Measurements from ENCODE around the gene GRIK4.
"Not testable (repeated sequence)": the region's sequence is repeated elsewhere in the genome, so short reads cannot be mapped to it uniquely, and the experiment has no call there.

The GRIK4 gene

DNA sequence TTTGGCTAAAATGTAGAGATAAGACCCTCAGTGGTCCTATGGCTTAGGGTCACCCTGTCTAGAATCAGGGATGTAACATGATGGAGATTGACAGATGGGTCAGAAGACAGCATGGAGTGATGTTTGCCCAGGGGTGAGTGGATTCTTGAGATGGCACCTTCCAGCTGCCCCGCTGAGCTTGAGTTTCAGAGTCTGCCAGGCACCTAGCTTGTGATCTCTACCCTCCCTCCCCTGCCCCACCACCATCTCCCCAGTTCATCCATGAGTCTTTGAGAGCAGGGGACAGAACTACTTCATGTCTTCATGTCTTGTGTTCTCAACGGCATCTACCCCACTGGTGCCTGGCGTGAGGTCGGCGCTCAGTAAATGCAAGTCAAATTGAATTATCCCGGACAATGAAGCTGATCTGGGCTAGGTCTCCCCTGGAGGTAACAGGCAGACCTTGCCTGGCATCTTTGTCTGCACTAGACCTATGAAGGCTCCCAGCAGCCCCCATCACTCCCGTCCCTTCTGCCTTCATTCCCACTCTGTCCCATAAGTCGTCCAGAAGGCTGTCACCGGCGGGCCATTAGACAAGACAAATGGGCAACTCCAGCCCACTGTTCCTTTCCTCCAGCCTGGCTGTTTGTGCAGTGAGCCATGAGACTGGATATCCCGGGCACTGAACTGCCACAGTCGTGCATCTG is 273.2 kb downstream of the GRIK4 start:
- DNase-seq (ENCODE audit: low read depth in 2 of 2) = no peak

DNA sequence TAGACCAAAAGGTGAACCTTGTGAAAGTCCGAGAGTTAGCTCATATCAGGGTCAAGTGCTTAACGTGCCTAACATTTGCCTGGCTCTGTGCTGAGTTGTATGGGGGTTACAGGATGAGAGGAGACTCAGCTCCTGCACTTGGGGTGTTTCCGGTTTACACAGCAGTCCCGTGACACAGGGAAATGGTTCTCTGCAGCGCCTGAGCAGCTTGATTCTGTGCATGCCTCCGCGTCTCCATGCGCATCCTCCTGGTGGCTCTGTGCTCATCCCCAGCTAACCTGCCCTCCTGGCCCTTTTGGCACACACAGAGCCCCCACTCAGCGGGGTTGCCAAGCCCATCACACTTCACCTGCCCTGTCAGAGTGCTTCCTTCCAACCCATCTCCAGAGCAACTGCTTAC is 274.0 kb downstream of the GRIK4 start:
- DNase-seq (ENCODE audit: low read depth in 2 of 2) = no peak

DNA sequence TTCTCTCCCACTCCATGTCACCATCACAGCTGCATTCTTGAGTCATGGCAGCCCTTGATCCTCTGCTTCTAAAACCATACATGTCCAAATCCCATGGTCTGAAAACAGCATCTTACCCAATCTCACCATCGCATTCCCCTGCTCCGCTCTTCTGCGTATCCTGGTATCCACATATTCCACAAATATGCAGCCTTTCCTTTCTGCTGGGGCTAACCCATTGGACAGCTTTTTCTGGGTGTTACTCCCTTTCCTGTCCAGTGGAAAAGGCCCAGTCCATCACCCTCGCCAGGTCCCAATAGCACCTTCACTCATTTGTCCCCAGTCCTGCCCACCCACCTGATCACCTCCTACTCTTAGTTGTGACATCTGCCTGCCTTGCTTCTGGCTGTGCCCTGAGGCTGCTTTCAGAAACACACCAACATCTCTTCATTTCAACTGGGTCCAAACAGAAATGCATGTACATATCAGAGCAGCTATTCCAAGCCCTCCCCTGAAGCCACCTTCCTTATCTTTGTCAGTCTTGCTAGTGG is 274.7 kb downstream of the GRIK4 start:
- no peak for DNase-seq (ENCODE audit: low read depth in 2 of 2)

DNA sequence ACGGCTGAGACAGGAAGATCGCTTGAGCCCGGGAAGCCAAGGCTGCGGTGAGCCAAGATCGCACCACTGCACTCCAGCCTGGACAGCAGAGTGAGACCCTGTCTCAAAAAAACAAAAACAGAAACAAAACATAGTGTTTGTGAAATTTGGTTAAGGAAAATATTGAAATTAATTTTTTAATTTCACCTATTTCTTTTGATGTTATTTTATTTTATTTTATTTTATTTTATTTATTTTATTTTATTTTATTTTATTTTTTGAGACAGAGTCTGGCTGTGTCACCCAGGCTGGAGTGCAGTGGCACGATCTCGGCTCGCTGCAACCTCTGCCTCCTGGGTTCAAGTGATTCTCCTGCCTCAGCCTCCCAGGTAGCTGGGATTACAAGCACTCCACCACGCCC is 275.7 kb downstream of the GRIK4 start:
- DNase-seq (ENCODE audit: low read depth in 2 of 2) = not testable (repeated sequence)

DNA sequence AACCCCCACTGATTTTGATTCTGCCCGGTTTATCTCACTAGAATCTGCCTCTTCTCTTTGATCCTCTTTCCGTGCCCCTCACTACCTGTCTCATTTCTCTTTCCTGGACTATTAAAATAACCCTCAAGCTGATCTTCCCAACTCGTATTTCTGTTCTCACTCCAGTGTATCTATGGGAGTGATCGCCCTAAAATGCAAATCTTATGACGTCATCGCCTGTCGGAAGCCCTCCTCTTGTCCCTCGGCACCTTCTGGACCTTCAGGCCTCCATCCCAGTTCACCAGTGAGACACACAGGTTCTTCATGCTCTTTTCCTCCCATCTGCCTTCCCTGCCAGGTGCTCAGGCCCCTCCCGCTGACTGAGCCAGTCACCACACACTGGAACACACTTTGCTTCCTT is 277.8 kb downstream of the GRIK4 start:
- DNase-seq (ENCODE audit: low read depth in 2 of 2) = no peak

DNA sequence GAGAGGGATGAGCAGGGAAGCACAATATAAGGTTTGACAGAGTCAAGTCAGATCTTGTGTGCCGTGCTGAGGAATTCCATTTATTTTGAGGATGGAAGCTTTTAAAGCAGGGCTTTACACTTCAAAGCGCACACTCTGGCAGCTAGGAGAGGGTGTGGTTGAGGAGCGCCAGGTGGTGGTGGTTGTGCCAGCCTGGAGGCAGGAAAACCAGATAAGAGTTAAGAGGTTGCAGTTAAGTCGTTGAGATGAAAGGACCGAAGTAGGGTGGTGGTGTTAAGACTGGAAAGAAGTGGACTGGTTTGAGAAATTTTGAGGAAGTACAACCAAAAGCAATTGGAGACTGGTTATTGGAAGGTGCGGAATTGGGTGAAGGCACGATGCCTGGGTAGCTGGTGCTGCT is 280.8 kb downstream of the GRIK4 start:
- no peak for DNase-seq (ENCODE audit: low read depth in 2 of 2)

DNA sequence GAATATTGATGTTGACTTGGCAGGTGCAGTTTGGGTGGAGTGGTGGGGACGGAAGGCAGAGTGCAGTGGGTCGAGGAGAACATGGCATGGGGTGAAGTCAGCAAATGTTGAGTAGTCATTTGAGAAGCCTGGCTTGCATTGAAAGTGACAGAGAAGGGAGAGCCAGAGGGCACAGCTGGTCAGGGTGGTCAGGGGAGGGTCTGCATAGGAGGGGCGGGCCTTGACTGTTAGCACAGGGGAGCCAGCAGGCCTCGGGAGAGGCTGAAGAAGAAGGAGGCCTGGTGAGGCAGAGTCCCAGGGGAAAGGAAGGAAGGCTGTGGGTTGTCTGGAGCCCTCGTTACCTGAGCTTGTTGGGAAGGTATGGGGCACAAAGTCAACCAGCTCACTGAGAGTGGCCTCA is 281.6 kb downstream of the GRIK4 start:
- DNase-seq (ENCODE audit: low read depth in 2 of 2) = no peak

DNA sequence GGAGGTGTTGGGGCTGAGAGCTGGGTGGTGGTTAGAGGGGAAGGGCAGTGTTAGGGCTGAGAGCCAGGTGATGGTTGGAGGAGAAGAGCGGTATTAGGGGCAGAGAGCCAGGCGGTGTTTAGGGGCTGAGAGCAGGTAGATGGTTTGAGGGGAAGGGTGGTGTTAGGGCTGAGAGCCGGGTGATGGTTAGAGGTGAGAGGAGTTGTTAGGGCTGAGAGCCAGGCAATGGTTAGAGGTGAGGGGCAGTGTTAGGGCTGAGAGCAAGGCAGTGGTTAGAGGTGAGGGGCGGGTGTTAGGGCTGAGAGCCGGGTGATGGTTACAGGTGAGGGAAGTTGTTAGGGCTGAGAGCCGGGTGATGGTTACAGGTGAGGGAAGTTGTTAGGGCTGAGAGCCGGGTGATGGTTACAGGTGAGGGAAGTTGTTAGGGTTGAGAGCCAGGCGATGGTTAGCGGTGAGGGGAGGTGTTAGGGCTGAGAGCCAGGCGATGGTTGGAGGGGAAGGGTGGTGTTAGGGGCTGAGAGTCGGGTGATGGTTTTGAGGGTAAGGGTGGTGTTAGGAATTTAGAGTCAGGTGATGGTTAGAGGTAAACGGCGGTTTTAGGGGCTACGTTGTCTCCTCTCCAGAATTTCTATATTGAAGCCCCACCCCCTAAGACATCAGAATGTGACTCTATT is 282.4 kb downstream of the GRIK4 start:
- DNase-seq (ENCODE audit: low read depth in 2 of 2) = no peak

DNA sequence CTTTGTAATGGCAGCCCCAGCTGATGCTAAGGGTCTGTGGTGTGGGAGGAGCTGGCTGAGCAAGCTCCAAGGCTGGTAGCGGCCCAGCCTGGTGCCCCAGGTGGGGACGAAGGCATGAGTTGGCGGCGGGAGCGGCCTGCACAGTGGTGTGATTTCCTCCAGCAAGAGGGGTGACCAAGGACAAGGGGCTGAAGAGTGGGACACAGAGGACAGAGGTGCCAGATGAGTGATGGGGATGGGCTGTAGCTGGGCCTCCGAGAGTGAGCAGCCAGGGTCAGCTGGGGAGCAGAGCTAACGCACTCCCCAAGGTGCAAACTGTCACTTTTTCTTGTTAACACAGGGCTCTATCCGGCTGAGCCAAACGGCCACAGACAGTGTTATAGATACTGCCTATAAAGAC is 283.2 kb downstream of the GRIK4 start:
- DNase-seq (ENCODE audit: low read depth in 2 of 2) = no peak

DNA sequence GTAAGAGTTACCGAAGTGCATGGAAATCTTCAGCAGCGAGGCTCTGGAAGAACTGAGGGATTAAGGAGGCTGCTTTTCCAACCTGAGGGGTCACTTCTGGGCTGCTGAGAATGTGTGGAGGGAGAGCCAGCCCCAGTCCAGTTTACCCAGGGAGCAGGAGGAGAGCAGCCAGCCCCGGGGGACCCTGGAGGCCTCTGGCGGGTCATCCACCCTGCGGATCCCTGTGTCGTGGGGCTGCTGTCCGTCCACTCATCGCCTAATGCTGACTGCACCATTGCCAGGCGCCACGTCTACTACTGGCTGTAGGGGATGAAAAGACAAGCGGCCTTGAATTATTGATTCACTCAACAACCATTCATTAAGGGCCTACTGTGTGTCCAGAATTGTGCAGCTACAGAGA is 283.6 kb downstream of the GRIK4 start:
- DNase-seq (ENCODE audit: low read depth in 2 of 2) = no peak

DNA sequence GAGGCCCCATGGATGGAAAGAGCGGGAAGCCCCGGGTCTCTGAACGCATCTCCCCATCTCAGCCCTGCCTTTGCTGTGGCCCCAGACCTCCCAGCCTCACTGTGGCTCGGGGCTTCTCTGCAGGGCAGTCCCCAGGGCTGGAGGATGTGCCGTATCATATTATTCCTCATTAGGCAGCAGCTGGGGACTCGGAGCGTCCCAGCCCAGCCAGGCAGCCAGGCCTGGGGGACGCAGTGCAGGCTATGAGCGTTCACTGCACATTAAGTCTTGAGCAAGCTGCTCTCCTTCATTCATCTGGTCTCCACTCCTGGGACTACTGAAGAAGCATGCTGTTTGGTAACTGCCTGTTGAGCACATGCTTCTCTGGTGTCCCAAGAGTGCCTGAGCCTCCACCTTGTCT is 285.6 kb downstream of the GRIK4 start:
- no peak for DNase-seq (ENCODE audit: low read depth in 2 of 2)

DNA sequence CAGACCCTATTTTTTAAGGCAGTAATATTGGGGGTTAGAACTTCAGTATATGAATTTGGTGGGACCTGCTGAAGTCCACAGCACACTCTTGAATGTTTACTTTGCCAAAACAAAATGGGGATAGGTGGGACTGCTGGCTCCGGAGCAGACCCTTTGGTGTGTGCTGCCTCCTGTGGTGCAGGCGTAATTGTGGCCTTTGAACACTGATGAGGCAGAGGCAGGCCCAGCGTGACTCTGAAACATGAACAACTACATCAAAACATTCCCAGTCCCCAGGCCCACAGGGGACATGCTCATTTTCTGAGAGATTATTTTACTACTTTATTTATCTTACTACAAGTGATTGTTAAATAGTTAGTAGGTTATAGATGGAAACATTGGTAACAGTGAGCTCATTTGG is 287.3 kb downstream of the GRIK4 start:
- DNase-seq (ENCODE audit: low read depth in 2 of 2) = no peak

DNA sequence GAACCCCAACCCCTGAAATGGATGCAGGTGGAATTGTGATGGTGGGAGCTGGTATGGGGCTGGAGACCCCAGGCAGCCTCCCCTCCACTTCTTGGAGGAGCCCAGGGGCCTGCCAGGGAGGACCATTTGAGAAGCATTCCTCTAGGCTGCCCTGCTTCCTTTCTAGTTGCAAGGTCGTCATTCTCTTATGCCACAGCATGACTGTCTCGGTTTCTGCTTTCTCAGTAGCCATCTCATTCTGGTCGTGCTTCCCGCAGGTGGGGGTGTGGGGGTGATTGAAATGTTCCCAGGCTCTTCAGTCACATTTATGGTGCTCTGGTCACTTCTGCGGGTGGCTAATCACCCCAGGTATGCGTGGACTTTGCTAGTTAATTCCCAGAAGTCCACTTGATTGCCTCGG is 288.7 kb downstream of the GRIK4 start:
- no peak for DNase-seq (ENCODE audit: low read depth in 2 of 2)

DNA sequence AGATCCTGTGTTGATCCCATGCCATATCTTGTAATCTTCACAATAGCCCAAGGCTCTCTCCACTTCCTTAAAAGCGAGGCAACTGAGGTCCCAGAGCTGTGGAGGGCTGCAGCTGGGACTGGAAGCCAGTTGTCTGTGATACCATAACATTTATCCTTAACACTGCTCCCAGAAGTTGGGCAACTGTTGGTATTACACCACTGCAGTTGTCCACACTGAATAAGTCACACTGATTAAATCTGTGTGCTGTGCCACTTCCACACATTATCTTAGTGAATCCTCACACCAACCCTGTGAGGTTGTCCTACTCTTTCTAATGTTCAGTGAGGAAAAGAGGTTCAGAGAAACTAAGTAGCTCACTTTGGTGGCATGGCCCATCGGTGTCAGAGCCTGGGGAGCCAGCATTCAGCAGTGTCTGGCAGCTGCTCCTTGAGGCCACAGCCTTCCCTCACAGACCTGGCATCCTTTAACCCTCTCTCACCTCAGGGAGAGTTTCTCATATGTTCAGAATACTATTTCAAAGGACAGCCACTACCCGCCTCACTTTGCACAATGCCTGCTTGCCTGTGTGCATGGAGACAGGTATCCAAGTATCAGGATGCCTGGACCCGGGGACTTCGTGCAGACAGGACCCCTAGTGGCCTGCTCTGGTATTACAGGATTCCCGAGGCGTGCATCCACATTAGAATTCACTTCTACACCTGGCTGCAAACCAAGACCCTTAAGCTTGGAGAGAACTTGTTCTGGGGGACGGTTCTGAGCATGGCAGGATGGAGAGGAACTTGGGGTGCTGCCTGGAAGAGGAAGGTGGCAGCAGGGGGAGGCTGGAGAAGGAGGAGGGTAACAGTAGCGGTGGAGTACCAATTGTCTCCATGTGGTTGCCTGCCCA is 290.5 kb downstream of the GRIK4 start:
- peak; percentile 13 to 39 for DNase-seq (ENCODE audit: low read depth in 2 of 2)

DNA sequence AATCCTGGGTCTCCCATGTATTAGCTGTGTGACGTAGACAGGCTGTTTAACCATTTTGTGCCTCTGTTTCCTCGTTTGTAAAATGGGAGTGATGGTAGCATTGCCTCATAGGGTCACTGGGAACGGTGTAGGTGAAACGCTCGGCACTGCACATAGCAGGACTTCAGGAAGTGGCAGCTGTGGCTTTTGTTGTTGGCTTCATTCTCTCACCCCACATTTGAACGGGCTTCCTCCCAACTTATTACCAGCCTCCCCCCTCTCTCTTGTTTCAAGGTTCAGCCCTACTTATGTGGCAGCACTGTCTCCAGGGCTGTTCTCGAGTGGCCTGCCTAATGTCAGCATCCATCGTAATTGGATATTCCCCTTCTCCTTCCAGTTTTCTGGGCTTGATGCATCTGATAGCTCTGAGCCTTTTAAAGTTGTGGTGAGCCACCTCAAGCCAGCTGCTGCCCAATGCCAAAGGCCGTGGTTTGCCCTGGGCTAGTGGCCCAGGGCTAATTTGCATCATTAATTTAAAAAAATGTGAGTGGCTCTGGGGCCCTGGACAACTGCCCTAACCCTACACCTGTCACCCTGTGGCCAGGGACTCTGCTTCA is 294.5 kb downstream of the GRIK4 start:
- DNase-seq (ENCODE audit: low read depth in 2 of 2) = no peak

DNA sequence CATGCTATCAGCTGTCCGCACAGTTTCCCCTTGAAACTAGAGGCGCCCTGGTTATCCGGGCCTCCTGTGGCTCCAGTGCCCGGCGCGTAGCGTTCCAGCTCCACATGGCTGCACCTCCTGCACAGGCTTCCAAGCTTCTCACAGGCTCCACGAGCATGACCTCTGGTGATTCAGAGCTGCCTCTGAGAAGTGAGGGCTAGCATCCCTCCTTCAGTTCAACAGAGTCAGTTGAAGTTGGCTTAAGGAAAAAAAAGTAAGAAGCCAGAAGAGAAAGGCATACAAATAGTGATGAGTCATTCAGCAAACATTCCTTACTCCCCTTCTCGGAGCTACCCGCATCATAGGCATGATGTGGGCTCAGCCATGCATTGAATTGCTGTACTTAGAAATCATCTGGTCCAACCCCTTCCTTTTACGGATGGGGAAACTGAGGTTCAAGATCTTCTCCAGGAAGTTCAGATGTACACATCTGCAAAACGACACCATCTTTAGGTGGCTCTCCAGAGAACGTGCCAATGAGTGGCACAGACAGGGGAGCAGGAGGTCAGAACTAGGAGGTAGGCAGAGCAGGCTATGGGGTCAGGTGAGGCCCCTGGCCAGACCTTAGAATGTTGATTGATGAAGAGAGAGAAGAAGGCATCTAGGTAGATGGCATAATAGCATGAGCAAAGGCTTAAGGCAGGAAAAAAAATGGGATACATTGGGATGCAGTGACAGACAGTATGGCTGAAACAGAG is 296.0 kb downstream of the GRIK4 start:
- DNase-seq (ENCODE audit: low read depth in 2 of 2) = no peak

DNA sequence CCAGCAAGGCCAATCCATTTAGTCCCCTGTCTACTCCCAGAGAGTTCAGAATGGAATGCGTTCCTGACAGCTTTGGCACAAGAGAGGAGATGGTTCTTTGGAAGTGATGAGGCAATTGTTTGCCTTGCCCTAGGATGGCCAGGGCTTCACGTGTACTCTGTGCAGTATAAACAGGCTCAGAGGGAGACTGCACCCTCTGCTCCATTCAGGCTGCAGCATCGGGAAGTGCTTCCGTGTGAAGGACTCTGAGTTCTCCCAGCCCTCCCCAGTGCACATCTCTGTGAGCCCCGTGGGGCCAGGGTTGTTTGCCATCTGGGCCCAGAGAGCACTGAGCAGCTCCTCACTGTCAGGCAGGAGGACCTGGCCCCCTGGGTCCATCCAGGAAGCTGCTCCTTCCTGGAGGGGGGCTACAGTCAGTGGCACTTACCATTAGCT is 297.1 kb downstream of the GRIK4 start:
- no peak for DNase-seq (ENCODE audit: low read depth in 2 of 2)

DNA sequence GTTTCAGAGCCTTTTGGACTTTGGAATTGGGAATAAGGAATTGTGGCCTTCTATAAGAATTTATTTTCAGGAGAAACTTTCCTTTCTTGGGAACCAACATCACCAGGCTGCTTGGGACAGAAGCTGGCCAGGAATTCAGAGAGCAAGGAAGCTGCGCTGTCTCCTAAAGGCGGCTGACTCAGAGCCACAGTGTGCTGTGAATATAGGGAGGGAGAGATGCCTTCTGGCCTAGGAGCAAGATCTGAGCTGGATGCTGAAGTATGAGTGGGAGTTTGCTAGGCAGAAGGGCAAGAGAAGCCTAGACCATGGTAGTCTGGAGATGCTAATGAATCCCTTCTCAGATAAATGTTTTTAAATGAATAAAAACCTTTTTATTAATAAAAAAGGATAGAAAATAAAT is 298.7 kb downstream of the GRIK4 start:
- no peak for DNase-seq (ENCODE audit: low read depth in 2 of 2)

DNA sequence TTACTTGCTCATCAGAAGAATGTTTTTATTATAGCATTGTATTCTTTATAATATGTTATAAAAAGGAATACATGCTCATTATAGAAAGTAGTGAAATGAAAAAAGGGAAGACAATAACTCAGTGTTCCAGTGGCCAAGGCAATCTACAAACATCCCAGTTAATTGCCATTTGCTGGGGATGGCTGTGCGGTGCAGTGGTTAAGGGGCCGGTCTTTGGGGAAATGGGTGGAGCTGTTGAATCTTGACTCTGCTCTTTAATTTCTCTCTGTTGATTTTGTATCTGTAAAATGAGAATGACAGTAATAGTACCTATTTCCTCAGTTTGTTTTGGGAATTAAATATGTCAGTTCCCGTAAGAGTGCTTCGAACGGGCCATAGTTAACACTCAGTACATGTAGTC is 299.7 kb downstream of the GRIK4 start:
- no peak for DNase-seq (ENCODE audit: low read depth in 2 of 2)

DNA sequence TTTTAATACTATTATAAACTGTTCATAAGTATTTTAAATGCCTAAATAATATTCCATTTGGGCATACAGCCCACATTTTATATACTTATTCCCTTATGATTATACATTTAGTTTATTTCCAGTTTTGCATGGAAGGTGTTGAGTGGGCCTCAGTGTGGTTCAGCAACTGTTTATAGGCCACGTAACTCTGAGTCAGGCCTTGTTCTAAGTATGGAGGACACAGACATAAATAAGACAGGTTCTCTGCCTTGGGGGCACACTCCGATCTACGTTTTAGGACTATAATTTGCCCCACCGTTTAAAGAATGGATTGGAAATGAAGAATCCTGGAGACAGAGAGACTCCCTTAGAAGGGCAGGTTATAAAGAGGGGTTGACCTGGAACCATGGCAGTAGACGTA is 300.2 kb downstream of the GRIK4 start:
- no peak for DNase-seq (ENCODE audit: low read depth in 2 of 2)

DNA sequence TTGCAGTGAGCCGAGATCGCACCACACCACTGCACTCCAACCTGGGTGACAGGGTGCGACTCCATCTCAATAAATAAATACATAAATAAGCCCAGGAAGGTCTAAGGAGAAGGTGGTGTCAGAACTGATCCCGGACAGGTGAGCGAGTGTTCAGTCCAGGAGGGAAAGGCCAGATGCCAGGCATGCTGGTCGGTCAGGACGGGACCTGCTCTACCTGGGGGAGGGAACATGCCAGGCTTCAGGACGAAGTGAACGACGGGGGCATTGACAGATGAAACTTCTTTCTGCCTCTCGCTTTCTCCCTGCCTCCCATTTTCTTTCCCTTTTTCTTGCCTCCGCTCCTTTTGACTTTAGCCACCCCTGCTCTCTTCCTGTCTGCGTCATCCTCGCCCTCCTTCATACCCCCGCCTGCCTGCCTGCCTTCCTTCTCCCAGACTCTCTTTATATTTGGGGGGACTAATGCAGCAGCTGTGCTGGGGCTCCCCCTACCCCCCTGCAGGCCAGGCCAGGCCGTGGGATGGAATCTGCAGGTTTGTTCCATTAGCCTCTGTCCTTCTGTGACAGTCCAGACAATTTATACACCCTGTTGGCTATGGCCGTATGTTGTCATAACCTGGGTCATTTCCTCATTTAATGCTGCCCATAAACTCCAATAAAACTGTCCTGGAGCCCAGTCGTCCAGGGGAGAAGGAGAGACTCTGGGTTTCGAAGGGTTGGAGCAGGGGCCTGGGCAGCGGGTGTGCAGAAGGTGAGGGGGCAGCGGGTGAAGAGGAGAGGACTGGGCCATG is 303.2 kb downstream of the GRIK4 start:
- no peak for DNase-seq (ENCODE audit: low read depth in 2 of 2)

Data from stimulated activated CD8-positive, alpha-beta memory T cell treated with anti-CD3 and anti-CD28 coated beads, Interleukin-2, amount 100 ng/mL, for 48 hours (primary cell).